GM18868 (cell line): ENCODE results near the gene CUBN.

Source experiments
- ATAC-seq: cut with Tn5 transposase; IDR thresholded peaks from one replicate; pipeline ENCODE4 v1.9.1; 2021; ENCODE audit warnings: mild to moderate bottlenecking, moderate library complexity; ENCODE audit not compliant: unreplicated experiment

CUBN gene

DNA sequence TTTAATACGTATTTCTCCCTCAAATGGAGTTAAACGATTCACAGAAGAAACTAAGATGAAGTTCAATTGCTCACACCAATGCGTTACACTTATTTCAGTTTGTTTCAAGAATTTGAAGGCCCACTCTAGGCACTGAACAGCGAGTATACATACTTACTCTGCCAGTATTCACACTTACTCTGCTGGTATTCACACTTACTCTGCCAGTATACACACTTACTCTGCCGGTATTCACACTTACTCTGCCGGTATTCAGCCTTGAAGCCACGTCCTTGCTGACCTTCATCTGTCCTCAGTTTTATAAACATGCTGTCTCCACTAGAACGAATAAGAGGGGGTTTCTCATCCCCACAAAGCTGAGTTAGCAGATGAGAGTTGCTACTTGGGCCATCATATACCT, 86.0 kb downstream of the CUBN start:
- no peak for ATAC-seq

DNA sequence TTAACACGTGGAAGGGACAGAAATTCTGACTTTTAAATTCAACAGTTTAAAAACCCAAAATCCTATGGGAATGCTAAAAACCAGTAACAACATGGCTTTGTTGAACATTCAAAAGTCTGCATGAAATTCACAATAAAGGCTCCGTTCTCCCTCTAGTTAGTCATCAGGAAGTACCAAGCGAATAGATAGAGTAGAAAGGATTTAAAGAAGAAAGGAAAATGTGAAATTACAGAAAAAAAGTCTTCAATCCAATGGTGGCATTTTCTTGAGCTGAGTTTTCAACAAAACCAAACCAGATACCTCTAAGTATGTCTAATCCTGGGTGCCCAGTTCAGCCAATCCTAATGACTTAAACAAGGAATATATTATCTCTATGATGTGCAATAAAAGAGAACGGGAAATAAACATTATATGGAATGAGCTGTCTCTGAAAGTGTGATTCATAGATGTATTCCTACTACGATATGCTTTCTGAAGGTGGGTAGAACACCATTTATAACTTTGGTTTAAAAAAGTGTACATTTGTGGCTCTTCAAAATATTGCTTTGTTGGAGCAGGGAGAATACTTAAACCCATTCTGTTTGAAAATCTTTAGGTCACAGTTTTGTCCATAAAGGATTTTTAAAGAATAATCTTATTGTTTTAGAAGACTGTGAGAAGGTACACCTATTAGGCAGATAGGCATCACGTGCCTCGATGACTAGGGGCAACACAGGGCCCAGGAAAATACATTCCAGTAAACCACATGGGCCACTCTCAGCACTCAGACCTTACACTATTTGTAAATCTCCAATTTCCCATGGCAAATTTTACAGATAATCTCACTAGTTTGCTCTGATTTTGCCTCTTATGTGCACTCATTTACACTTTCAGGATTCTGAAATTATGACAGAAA, 87.7 kb downstream of the CUBN start:
- ATAC-seq = no peak

DNA sequence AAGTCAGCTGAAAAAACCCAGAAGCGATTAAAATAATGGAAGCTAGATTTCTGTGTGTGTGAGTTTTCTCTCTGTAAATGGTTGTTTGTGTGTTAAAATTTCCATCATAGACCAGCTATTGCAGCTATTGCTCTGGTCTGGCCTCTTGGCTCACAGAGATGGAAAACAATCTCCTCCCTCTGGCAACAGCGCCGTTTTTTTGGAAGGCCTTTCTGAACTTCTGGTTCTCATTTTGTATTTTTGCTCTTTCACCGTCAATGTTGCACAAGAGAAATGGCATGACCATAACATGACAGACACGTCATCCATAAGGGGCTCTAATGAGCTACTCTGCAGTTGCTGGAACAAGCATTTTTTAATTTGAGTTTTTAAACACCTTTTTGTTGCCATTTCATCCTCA, 91.0 kb downstream of the CUBN start:
- ATAC-seq = no peak

DNA sequence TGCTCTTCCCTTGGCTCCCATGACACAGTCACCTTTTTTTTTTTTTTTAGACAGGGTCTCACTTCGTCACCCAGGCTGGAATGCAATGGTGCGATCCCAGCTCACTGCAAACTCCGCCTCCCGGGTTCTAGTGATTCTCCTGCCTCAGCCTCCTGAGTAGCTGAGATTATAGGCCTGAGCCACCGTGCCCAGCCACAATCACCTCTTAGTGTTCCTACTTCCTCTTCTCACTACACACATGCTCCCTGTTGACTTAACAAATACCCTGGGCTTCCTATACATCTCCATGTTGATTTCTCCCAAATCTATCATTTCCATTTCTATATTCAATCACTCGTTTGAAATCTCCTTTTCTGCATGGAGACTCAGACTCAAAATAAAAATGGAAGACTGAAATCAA, 91.7 kb downstream of the CUBN start:
- no peak for ATAC-seq

DNA sequence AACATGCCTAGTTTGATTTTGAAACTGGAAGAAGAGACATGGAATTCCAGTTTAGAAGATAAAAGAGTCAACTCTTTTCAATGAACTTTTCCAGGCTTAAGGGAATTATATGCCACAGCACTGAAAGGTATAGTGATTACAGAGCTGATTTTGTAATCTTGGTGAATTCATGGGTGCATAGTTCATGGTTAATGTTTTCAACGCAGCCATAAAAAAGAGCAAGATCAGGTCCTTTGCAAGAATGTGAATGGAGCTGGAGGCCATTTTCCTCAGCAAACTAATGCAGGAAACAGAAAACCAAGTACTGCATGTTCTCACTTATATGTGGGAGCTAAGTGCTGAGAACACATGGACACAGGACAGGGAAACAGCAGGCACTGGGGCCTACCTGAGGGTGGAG, 94.2 kb downstream of the CUBN start:
- ATAC-seq = no peak

DNA sequence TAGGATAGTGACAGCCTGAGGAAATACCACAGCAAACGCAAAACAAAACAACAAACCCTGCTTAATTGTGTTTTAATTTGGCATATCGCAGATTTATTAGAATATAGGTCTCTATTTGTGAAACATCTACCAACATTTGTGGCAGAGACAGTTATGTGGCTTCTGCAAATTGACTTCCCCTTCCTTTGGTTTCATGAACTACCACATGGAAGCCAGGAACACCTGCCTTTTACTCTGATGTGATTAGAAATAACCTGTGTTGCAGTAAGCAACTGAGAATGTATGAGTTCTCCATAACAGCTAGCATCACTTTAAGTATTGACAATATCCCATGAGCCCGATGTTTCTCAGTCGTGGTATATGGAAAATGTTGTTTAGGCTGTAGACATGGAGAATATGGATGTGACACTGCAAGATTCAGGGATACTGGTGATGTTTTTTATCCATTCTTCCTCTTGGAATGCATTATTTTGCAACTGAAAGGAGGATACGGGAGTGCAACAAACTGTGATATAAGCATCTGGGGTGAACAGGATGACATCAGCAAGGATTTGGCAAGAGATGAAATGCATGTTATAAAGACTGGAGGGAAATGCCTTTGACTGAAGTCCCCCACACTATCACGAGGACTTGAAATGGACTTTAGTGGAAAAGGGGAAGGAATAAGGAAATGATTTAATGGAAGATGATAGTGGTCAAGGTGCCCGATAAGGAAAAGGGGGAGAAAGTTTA, 95.9 kb downstream of the CUBN start:
- ATAC-seq = no peak

DNA sequence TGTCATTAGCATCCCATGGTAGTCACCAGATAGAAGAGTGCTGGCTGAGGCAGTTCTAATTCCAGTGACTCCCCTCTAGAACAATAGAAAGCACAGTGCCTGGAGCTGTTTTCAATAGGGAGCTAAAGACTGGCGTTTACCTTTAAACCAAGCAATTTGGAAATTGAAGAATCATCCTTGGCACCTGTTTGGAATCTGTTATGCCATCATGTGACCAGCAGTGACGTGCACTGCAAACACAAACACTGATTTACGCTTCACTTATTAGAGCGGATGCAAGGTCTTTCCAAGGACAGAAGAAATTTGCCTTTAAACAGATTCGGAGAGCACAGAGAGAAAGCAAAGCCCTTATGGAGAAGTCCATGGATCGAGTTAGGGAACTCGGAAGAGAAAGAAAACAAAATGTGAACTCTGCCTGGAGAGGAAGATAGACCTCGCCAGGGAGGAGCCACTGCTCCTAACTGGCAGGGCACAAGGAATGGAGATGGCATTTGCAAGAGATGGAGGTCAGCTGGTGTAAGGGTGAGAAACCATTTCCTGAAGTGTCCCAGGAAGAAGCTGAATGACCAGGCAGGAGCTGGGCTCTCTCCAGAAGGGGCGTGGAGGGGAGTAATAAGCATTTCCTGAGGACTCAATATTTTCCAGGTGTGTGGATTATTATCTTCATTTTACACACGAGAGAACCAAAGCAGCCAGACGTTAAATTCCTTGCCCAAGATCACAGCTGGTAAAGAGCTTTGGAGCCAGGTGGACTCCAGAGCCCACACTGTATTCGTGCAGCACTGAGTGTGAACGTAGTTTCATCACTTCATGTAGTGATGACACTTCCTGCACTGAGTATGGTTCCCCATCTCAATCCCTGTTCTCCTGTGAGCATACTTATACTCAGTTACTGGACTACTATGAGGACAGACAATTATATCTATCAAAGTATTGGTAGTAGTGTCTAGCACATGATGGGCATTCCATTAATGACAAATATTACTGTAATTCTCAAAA, 97.7 kb downstream of the CUBN start:
- ATAC-seq = no peak

DNA sequence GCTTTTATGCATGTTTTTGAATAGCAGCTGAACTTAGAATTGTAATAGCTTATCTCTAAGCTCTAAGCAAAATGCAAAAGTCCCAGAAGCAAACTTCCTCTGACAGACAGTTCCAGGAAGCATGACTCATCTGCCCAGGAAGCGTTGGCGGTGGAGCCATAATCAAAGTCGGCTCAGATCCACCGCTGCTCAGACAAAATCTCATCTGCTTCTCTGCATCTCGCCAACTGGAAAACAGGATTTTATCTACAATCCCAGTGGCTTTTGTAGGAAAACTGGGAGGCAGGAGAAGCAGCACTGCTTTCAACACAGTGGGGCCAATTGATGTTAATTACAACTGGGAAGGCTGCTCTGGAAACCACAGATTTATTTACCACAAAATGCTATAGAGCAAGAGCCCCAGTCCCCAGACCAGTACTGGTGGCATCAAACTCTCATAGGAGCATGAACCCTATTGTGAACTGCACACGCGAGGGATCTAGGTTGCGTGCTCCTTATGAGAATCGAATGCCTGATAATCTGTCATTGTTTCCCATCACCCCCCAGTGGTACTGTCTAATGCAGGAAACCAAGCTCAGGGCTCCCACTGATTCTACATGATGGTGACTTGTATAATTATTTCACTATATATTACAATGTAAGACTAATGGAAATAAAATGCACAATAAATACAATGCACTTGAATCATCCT, 99.9 kb downstream of the CUBN start:
- peak; percentile 39 for ATAC-seq

DNA sequence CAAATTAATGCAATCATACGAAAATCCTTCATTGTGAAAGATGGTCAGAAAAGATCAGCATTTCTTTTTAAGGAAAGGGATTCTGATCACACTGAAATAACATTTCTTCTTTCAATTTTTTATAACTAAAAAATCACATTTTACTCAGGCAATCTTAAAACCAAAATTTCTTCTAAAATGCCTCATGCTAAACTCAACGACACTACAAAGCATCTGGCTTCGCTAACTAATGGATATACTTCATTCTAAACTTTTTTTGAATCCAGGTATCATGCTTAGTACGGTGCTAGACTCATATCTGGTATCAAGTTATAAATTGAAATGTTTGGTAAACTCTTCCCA, 100.4 kb downstream of the CUBN start:
- ATAC-seq = no peak

DNA sequence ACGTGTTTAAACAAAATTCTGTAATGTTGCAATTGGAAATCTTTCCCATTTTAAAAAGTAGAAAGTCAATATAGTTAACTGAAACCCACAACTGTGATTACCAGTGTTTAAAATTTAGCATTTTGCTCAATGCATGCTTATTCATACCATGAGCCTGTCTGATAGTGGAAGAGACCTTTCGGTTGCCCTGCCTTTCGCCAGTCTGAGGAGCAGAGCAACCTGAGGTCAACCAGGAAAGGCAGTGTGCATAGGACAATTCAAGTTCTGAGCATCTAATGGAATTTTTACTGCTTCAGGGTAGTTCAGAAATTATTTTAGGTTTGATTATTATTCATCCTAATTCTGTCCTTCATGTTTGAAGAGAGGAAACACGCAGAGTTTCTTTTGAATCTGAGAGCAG, 100.8 kb downstream of the CUBN start:
- ATAC-seq = no peak

DNA sequence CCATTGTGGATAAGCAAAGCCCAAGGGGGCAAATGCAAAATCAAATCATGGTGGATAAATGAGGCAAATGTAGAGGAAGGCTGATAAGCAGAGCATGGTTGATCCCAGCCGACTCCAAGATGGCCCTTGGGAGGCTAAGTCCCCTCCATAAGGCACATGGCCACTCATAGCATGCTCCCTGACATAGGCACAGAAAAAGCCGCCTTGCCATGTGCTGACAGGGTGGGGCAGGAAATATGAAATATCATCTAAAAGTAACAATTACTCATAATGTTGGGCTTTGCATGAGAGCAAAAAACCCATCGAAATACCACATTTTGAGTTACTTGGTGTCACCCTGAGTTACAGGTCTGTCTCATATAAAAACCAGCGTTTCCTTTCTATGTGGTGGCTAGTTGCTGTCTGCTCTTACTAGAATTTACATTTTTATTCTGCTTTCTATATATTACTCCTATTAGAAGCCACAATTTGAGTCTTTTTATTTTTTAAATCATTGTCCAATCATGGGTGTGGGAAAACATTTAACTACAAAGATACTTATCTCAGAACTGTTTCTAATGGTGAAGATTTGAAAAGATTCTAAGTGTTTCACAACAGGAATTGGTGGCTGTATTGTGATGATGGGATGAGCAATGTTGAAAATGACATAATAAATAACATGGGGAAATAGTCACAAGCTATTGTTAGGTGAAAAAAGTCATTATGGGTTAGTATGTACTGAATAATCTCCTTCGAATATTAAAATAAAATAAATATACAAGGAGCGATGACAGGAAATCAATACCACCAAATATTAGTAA, 102.7 kb downstream of the CUBN start:
- ATAC-seq = peak; percentile 47

DNA sequence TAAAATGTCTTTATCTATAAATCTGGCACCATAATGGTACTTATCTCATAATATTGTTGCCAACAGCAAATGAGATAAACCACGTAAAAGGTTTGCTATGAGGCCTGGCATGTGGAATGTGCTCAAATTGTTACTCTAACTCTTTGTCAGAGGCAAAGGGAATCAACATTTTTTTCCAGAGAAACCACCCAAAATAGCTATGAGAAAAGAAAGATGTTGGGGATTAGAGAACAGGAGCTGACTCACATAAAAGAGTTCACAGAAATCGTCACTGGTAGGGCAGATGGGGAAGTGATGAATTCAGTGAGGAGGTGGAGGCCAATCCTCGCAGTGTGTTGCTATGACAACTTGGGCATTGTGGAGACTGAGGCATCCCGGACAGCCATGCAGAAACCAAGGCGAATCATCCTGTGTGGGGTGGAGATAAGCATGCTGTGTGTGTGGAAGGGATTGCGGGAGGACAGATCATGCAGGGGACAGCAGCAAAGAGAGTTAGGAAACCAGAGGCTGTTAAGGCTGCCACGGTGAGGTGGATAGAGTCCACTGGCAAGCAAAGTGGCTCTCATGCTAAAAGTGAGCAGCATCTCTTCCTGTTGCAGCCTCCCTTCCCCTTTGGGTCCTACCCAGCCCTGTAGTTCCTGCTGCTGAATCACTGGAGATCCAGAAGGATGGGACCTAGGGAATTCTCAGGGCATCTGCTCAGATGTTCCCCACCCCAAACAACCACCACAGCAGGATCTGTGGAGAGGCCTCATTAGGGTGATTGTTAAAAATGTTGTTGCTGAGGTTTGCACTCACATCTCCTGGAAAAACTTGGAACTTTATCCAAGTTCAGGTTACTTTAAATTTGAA, 103.9 kb downstream of the CUBN start:
- ATAC-seq = no peak

DNA sequence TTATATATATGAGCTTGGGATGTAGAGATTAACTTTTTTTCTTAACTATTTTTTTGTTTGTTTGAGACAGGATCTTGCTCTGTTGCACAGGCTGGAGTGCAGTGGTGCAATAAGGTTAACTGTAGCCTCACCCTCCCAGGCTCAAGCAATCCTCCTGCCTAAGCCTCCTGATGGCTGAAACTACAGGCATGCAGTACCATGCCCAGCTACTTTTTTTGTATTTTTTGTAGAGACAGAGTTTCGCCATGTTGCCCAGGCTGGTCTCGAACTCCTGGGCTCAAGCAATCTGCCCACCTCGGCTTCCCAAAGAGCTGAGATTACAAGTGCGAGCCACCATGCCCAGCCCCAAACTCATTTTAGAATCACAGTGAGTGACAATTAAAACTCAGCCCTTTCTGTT, 105.2 kb downstream of the CUBN start:
- no peak for ATAC-seq

DNA sequence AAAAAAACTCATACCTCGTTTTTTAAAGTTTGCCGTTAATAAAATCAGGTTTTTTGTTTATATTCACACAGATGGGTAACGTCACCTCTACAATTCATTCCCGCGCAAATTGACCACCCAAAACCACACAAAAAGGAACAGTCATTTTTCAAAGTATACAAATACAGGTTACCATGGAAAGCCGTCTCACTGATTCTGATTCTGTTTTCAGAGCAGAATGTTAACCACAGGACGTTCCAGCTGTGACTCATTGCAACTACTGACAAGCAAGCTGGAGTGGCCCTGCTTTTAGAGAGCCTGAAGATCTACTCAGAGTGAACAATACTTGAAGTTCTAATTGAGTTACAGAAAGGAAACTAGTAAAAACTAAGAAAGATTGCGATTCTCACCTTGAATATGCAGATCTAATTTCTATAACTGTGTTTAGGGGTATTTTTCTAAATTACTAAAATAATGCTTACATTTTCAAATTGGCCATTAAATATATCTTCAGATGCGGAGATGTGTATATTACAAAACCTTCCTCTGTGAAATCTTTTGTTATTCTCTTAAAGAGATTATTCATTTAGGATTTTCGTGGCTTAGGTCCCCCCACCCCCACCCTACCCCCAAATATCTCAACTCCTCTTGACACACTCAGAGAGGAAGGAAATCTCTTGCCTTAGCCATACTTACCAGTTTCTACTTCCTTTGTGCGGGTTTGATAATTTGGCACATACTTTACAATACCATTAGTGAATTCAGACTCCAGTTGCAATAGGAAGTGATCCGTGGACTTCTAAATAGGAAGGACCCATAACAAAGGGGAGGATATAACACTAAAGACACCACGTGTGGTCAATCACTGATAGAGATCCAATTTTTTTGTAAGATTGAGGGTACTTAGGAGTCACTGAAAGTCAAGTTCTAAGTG, 106.0 kb downstream of the CUBN start:
- ATAC-seq = peak; percentile 95

DNA sequence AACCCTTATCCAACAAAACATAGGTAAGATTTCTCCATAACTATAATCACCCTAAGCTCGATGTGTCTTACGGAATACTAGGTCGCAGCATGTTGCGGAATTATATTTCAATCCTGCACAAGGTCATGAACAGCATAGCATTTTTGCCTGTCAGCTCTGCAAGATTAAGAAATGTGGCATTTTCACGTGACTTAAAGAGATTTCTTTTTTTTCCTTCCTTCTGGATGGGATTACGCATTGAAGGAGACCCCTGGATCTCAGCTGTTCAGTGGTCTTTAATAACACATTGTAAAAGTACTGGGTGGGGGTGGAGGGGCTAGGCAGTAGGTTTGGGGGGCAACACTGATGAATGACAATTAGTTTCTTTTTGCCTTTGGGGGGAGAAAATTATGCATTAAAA, 106.7 kb downstream of the CUBN start:
- no peak for ATAC-seq

DNA sequence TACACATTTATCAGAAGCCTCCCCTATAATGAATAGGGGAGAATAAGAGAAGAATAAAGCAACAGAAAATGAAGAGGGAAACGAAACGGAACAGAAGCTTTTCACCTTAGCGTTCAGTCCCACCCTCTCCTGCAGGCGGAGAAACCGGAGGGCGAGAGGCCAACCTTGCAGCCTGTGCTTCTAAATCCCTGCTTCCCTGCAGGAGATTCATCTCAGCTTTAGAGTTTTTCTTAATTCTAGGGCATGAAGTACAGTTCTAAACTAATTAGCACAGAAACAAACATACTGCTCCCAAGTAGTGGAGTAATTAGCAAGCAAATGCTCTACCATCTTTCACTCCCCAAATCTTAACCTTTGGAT, 107.2 kb downstream of the CUBN start:
- no peak for ATAC-seq

DNA sequence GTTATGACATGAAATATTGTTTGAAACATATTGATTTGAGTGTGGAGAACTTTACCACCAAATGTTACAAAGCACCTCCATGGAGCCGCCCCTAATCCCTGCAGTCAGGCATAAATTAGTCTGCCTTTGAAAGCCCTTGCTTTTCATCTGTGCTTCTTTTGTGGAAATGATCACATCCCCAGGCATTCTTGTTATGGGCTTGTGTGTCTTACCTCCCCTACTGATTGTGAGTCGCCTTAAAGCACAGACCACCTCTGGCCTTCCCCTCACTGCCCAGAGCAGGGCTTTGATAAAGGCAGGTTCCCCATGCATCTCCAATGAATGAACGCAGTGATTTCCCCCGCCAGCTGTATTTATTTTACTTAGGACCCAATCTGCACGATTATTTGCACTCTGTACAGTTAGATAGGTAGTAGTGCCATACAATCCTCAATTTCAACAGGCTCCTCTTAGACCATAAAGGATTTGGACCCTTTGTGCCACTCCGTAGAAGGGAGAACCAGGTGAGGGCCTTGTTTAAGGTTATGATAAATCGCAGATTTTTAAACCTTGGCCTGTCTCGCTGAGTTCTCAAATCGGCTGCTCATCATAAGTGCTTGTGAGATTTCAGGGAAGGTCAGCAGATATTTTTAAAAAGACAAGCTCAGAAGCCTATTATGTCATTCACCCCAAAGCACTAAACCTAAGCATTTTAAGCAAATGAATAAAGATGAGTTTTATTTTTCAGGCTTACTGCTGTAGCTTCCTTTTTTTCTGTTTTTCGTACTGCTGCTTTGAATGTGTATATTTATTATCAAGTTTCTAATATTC, 107.8 kb downstream of the CUBN start:
- no peak for ATAC-seq
